GM19193 (cell line): ENCODE results near the gene STOM.

Experiments
- POLR2A ChIP-seq: IDR thresholded peaks from 4 replicates; pipeline ENCODE4 v1.6.1; 2011; ENCODE audit not compliant: insufficient read depth, insufficient read length; ENCODE audit errors: extremely low read depth

The STOM gene

GRCh38 chr9:121359351-121360294, 10.4 kb downstream of the STOM start:
- no peak for TF ChIP-seq POLR2A

GRCh38 chr9:121358751-121359150, 11.3 kb downstream of the STOM start:
- no peak for TF ChIP-seq POLR2A

- no peak for TF ChIP-seq POLR2A
Measured at GRCh38 chr9:121357011-121357410, 13.0 kb downstream of the STOM start.

GRCh38 chr9:121354762-121355161, 15.3 kb downstream of the STOM start:
- TF ChIP-seq POLR2A = no peak

- no peak for TF ChIP-seq POLR2A
Measured at GRCh38 chr9:121354141-121354540, 15.9 kb downstream of the STOM start.

GRCh38 chr9:121353241-121354061, 16.6 kb downstream of the STOM start:
- TF ChIP-seq POLR2A = no peak

GRCh38 chr9:121350993-121351561, 19.0 kb downstream of the STOM start:
- no peak for TF ChIP-seq POLR2A

- no peak for TF ChIP-seq POLR2A
Measured at GRCh38 chr9:121350036-121350435, 20.0 kb downstream of the STOM start.

GRCh38 chr9:121349009-121349408, 21.0 kb downstream of the STOM start:
- no peak for TF ChIP-seq POLR2A

GRCh38 chr9:121348221-121348620, 21.8 kb downstream of the STOM start:
- TF ChIP-seq POLR2A = no peak

- TF ChIP-seq POLR2A = no peak
Measured at GRCh38 chr9:121345070-121345469, 25.0 kb downstream of the STOM start.

- no peak for TF ChIP-seq POLR2A
Measured at GRCh38 chr9:121344184-121344583, 25.9 kb downstream of the STOM start.

- no peak for TF ChIP-seq POLR2A
Measured at GRCh38 chr9:121340676-121341392, 29.2 kb downstream of the STOM start.

GRCh38 chr9:121339437-121339836, 30.6 kb downstream of the STOM start:
- no peak for TF ChIP-seq POLR2A

- no peak for TF ChIP-seq POLR2A
Measured at GRCh38 chr9:121336665-121337064, 33.4 kb downstream of the STOM start.

GRCh38 chr9:121333950-121334773, 35.9 kb downstream of the STOM start:
- no peak for TF ChIP-seq POLR2A
